ENCODE results near the gene POLR1F.

POLR1F gene

GRCh38 chr7:19675816-19676215 is 33.0 kb downstream of the POLR1F start:
- DNase-seq (ENCODE audit: low spot score): no peak

- DNase-seq (ENCODE audit: low spot score): no peak
These were observed 34.4 kb downstream of the POLR1F start for GRCh38 chr7:19674266-19674960.

- DNase-seq (ENCODE audit: low spot score): no peak
These were observed 38.0 kb downstream of the POLR1F start for GRCh38 chr7:19670806-19671205.

DNA sequence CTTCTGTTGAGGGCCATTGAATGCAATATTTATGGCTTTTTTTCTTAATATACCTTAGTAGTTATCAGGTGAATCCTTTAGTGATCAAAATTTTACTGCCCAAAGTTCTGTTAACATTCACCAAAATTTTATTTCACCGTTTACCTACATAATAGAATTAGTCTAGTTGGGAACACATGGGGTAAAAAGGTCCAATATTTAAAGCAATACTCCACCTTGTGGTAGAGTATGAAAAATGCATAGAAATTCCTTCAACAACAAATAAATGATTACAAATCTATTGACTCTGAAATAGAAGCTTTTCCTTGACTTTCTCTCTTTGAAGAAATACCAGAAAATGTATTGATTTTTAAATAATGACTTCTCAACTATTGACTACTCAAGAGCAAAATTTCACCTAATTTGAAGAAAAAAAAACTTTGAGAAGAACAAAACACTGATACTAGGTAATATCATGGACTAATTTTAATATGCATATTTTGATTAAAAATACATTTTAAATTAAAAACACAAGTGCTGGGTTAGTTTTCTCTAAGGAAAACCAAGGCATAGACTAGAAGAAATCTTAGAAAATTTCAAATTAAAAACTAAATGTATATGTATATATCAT is 43.3 kb downstream of the POLR1F start:
- peak; percentile 51 for DNase-seq (ENCODE audit: low spot score)

GRCh38 chr7:19663816-19664462 is 44.9 kb downstream of the POLR1F start:
- DNase-seq (ENCODE audit: low spot score): no peak

DNA sequence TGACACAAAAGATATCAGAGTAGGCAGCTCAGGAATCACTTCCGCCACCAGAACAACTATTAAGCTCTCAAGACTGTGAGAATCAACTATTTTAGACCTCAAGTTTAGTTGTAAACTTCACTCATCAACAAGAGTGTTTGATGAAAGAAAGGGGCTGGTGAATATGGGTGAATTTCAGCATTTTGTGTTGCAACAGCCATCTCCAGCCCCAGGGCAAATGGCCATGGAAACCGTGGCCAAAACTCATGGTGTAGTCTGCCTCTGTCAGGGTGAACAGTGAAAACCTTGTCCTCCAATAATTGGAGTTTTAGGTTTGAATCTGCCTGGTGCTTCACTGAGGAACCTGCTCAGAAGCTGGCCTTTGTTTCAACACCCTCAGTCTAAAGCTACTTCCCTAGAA is 60.0 kb downstream of the POLR1F start:
- peak; percentile 33 for DNase-seq (ENCODE audit: low spot score)
